Peyer's patch (tissue), 4 donors: ENCODE measurements around the gene TMEM132E. TPM values are rescaled to one million over a fixed set of nuclear protein-coding genes. Genes with fewer than 3 reads are reported as not detected.

Experiments used
- DNase-seq, 3 donors: peaks; one replicate each; pipeline ENCODE4 v3.0.0-alpha.2; 2017 to 2019
- H3K27ac ChIP-seq, 4 donors: fragments of 200-600 bp; sonication (generic); one replicate each; pipeline ENCODE4 v1.5.1; 2016 to 2019
- H3K27me3 ChIP-seq, 2 donors: fragments of 200-600 bp; sonication (generic); one replicate each; pipeline ENCODE4 v1.5.1; 2019
- H3K36me3 ChIP-seq, 3 donors: fragments of 200-600 bp; sonication (generic); one replicate each; pipeline ENCODE4 v1.5.1; 2016 to 2019
- H3K4me1 ChIP-seq, 4 donors: fragments of 200-600 bp; sonication (generic); one replicate each; pipeline ENCODE4 v1.5.1; 2016 to 2019
- H3K4me3 ChIP-seq, 4 donors: fragments of 200-600 bp; sonication (generic); 1 replicate in 3 of 4; 2 replicates in 1 of 4; pipeline ENCODE4 v1.5.1; 2016 to 2019; ENCODE audit warnings: mild to moderate bottlenecking in 1 of 4
- H3K9me3 ChIP-seq, 4 donors: fragments of 200-600 bp; sonication (generic); one replicate each; pipeline ENCODE4 v1.5.1; 2016 to 2019; ENCODE audit warnings: mild to moderate bottlenecking in 1 of 4
- CTCF ChIP-seq, 6 experiments: fragments of 450-650 bp in 4 of 6; fragments of 200-600 bp in 2 of 6; sonication (generic) in 1 of 6; IDR thresholded peaks; one replicate each; pipeline ENCODE4 v1.5.1; 2017 to 2019; ENCODE audit warnings: antibody characterized with exemption in 6 of 6, mild to moderate bottlenecking in 3 of 6, moderate library complexity in 1 of 6
- POLR2A ChIP-seq, 2 donors: fragments of 450-650 bp; IDR thresholded peaks; one replicate each; pipeline ENCODE4 v1.5.1; 2017; ENCODE audit warnings: antibody characterized with exemption in 2 of 2, mild to moderate bottlenecking in 2 of 2, moderate library complexity in 2 of 2
- total RNA-seq, 4 donors: library from RNA; depleted of rRNA; stranded (reverse); fragments of >200 nt; gene quantifications; one replicate each; pipeline ENCODE4 v1.1.0, GENCODE V29; 2016

The TMEM132E gene
- total RNA-seq, 4 donors from 2014 or later, result 0.13 to 1.7 TPM; not detected in 2

GRCh38 chr17:34633351-34633750 is 54.0 kb downstream of the TMEM132E start:
- H3K4me3 ChIP-seq, result no peak overlapping the region
- TF ChIP-seq CTCF (IDR thresholded peaks at IDR 0.05) (no peak), POLR2A (IDR thresholded peaks at IDR 0.05) (no peak)
- H3K27ac ChIP-seq, result no peak overlapping the region
- no peaks in the 10 kb centered on the region for H3K27me3 ChIP-seq
- no peaks in the 10 kb centered on the region for H3K36me3 ChIP-seq
- H3K4me1 ChIP-seq, result peaks cover 0 to 9% (median 0%) of the 10 kb centered on the region in 4 donors
- H3K9me3 ChIP-seq, result no peaks in the 10 kb centered on the region
- DNase-seq, result peak in 1 of 3 donors; percentile 40

GRCh38 chr17:34633760-34634159 is 54.4 kb downstream of the TMEM132E start:
- no peak overlapping the region for H3K27ac ChIP-seq
- no peak for TF ChIP-seq POLR2A (IDR thresholded peaks at IDR 0.05)
- TF ChIP-seq CTCF (IDR thresholded peaks at IDR 0.05), result no peak
- no peaks in the 10 kb centered on the region for H3K27me3 ChIP-seq
- no peak for DNase-seq
- H3K9me3 ChIP-seq, result no peaks in the 10 kb centered on the region
- no peak overlapping the region for H3K4me3 ChIP-seq
- peaks cover 0 to 9% (median 0%) of the 10 kb centered on the region in 4 donors for H3K4me1 ChIP-seq
- no peaks in the 10 kb centered on the region for H3K36me3 ChIP-seq

GRCh38 chr17:34634551-34635160 is 55.3 kb downstream of the TMEM132E start:
- peak in 2 of 3 donors; percentile 50 to 54 for DNase-seq
- no peak overlapping the region for H3K4me3 ChIP-seq
- peaks cover 0 to 9% (median 0%) of the 10 kb centered on the region in 4 donors for H3K4me1 ChIP-seq
- no peak overlapping the region for H3K27ac ChIP-seq
- no peaks in the 10 kb centered on the region for H3K36me3 ChIP-seq
- H3K27me3 ChIP-seq, result no peaks in the 10 kb centered on the region
- TF ChIP-seq POLR2A (IDR thresholded peaks at IDR 0.05) (no peak), CTCF (IDR thresholded peaks at IDR 0.05) (no peak)
- no peaks in the 10 kb centered on the region for H3K9me3 ChIP-seq

- H3K4me3 ChIP-seq, result no peak overlapping the region
- H3K27me3 ChIP-seq, result no peaks in the 10 kb centered on the region
- no peak for TF ChIP-seq POLR2A (IDR thresholded peaks at IDR 0.05)
- no peak for TF ChIP-seq CTCF (IDR thresholded peaks at IDR 0.05)
- no peaks in the 10 kb centered on the region for H3K9me3 ChIP-seq
- H3K4me1 ChIP-seq, result peaks cover 0 to 9% (median 0%) of the 10 kb centered on the region in 4 donors
- peak in 1 of 3 donors; percentile 25 for DNase-seq
- H3K27ac ChIP-seq, result no peak overlapping the region
- H3K36me3 ChIP-seq, result no peaks in the 10 kb centered on the region
Observed at GRCh38 chr17:34635876-34636275, 56.5 kb downstream of the TMEM132E start.

GRCh38 chr17:34637041-34637547 is 57.7 kb downstream of the TMEM132E start:
- H3K27me3 ChIP-seq, result no peaks in the 10 kb centered on the region
- H3K27ac ChIP-seq, result no peak overlapping the region
- H3K4me1 ChIP-seq, result peaks cover 0 to 9% (median 0%) of the 10 kb centered on the region in 4 donors
- no peaks in the 10 kb centered on the region for H3K9me3 ChIP-seq
- TF ChIP-seq CTCF (IDR thresholded peaks at IDR 0.05), result no peak
- no peak for TF ChIP-seq POLR2A (IDR thresholded peaks at IDR 0.05)
- H3K4me3 ChIP-seq, result peak overlapping the region in 2 of 4 donors; percentile 42 to 53
- peak in 1 of 3 donors; percentile 19 for DNase-seq
- H3K36me3 ChIP-seq, result no peaks in the 10 kb centered on the region
